Measurements from ENCODE around the gene MFGE8. TPM values are rescaled to one million over a fixed set of nuclear protein-coding genes. Genes with fewer than 3 reads are reported as not detected.

Gene MFGE8
- total RNA-seq, 4 donors from 2014 or later, result 341 to 594 (median 450) TPM

GRCh38 chr15:88890495-88890894 lies 22.7 kb downstream of the MFGE8 start:
- no peak for TF ChIP-seq CTCF (IDR thresholded peaks at IDR 0.05)
- DNase-seq (ENCODE audit: low spot score) (no peak), ATAC-seq (ENCODE audit: low FRiP score) (no peak)

- no peak for TF ChIP-seq CTCF (IDR thresholded peaks at IDR 0.05)
- no peak for ATAC-seq (ENCODE audit: low FRiP score)
- no peak for DNase-seq (ENCODE audit: low spot score)
Measured at GRCh38 chr15:88888719-88889118, 24.5 kb downstream of the MFGE8 start.

GRCh38 chr15:88887068-88887580 lies 26.1 kb downstream of the MFGE8 start:
- DNase-seq (ENCODE audit: low spot score) (no peak), ATAC-seq (ENCODE audit: low FRiP score) (no peak)
- no peak for TF ChIP-seq CTCF (IDR thresholded peaks at IDR 0.05)

- ATAC-seq (ENCODE audit: low FRiP score), result no peak
- no peak for TF ChIP-seq CTCF (IDR thresholded peaks at IDR 0.05)
- DNase-seq (ENCODE audit: low spot score), result no peak
Measured at GRCh38 chr15:88882785-88883184, 30.4 kb downstream of the MFGE8 start.

GRCh38 chr15:88881775-88882174 lies 31.4 kb downstream of the MFGE8 start:
- ATAC-seq (ENCODE audit: low FRiP score) (no peak), DNase-seq (ENCODE audit: low spot score) (no peak)
- no peak for TF ChIP-seq CTCF (IDR thresholded peaks at IDR 0.05)

- DNase-seq (ENCODE audit: low spot score), result no peak
- ATAC-seq (ENCODE audit: low FRiP score), result no peak
- TF ChIP-seq CTCF (IDR thresholded peaks at IDR 0.05), result no peak
Measured at GRCh38 chr15:88880944-88881740, 32.0 kb downstream of the MFGE8 start.

GRCh38 chr15:88878720-88879184 lies 34.4 kb downstream of the MFGE8 start:
- no peak for DNase-seq (ENCODE audit: low spot score)
- no peak for ATAC-seq (ENCODE audit: low FRiP score)
- TF ChIP-seq CTCF (IDR thresholded peaks at IDR 0.05), result no peak

Data from omental fat pad (tissue), 4 donors.